Keratinocyte (primary cell): ENCODE results near the gene PAIP2B.

ENCODE experiments used
- CTCF ChIP-seq, 3 experiments: IDR thresholded peaks in 1 of 3; conservative IDR thresholded peaks in 1 of 3; optimal IDR thresholded peaks in 1 of 3; 2 replicates in 2 of 3; 3 replicates in 1 of 3; pipeline versions ENCODE3 to v1.5.1; 2011; ENCODE audit warnings: low read length in 3 of 3, mild to moderate bottlenecking in 3 of 3, moderate library complexity in 2 of 3, control low read depth in 1 of 3, inconsistent platforms in 1 of 3; ENCODE audit not compliant: insufficient read depth in 2 of 3; ENCODE audit errors: extremely low read depth in 1 of 3
- EZH2 ChIP-seq: IDR thresholded peaks from one replicate; pipeline ENCODE4 v1.6.1; 2012; ENCODE audit warnings: inconsistent platforms, mild to moderate bottlenecking, low read length, moderate library complexity

GRCh38 chr2:71269511-71270090, 42.7 kb upstream of the PAIP2B start:
- TF ChIP-seq CTCF (optimal IDR thresholded peaks at IDR 0.05 in 1 of 3, IDR thresholded peaks at IDR 0.05 in 1 of 3, conservative IDR thresholded peaks at IDR 0.05 in 1 of 3; ENCODE audit: extremely low read depth in 1 of 3, insufficient read depth in 2 of 3, low read length in 3 of 3) (no peak), EZH2 (no peak)
